HepG2 (cell line): ENCODE results near the gene LAPTM4A. TPM values are rescaled to one million over a fixed set of nuclear protein-coding genes. Genes with fewer than 3 reads are reported as not detected.

ENCODE experiments used
- ARID3A ChIP-seq: IDR thresholded peaks from 2 replicates; pipeline ENCODE4 v1.6.1; 2012; ENCODE audit warnings: low read depth, low read length, improper control_type of control experiment
- DNMT3B ChIP-seq: conservative IDR thresholded peaks from 2 replicates; pipeline ENCODE4 v1.6.1; 2016; ENCODE audit warnings: missing biosample characterization, control low read depth
- FOSL2 ChIP-seq: sonication (generic); formaldehyde crosslinking; IDR thresholded peaks from 2 replicates; pipeline ENCODE4 v1.4.0; 2020; ENCODE audit warnings: missing genetic modification reagents
- FOXA3 ChIP-seq: IDR thresholded peaks from 2 replicates; pipeline ENCODE4 v1.6.1; 2016; ENCODE audit warnings: missing genetic modification reagents, missing compliant biosample characterization
- FOXJ3 ChIP-seq: sonication (generic); formaldehyde crosslinking; IDR thresholded peaks from 2 replicates; pipeline ENCODE4 v1.4.0; 2020; ENCODE audit warnings: missing genetic modification reagents, mild to moderate bottlenecking, borderline replicate concordance
- FOXK2 ChIP-seq: fragments of 450-650 bp; IDR thresholded peaks from 2 replicates; pipeline ENCODE4 v1.6.1; 2016
- FOXP1 ChIP-seq, 2 experiments: fragments of 450-650 bp in 1 of 2; IDR thresholded peaks; 2 replicates each; pipeline ENCODE4 v1.6.1; 2017 to 2018; ENCODE audit warnings: antibody characterized with exemption in 1 of 2
- GATAD2A ChIP-seq: IDR thresholded peaks from 2 replicates; pipeline ENCODE4 v1.6.1; 2016
- GFI1 ChIP-seq: sonication (generic); formaldehyde crosslinking; IDR thresholded peaks from 2 replicates; pipeline ENCODE4 v1.5.0; 2020; ENCODE audit warnings: missing genetic modification reagents, mild to moderate bottlenecking, borderline replicate concordance
- HDAC2 ChIP-seq: sonication (generic); formaldehyde crosslinking; IDR thresholded peaks from 2 replicates; pipeline ENCODE4 v1.4.0; 2020; ENCODE audit warnings: missing genetic modification reagents
- NFE2 ChIP-seq: sonication (generic); formaldehyde crosslinking; IDR thresholded peaks from 2 replicates; pipeline ENCODE4 v1.4.0; 2020; ENCODE audit warnings: missing genetic modification reagents
- NKX3-1 ChIP-seq: sonication (generic); formaldehyde crosslinking; IDR thresholded peaks from 2 replicates; pipeline ENCODE4 v1.5.0; 2020; ENCODE audit warnings: missing genetic modification reagents
- NONO ChIP-seq, 2 experiments: fragments of 450-650 bp in 1 of 2; sonication (generic) in 1 of 2; formaldehyde crosslinking in 1 of 2; IDR thresholded peaks in 1 of 2; conservative IDR thresholded peaks in 1 of 2; 2 replicates each; pipeline versions ENCODE4 v1.6.1 to v1.8.0; 2017 to 2022; ENCODE audit warnings: mild to moderate bottlenecking in 1 of 2, missing genetic modification reagents in 1 of 2, moderate library complexity in 1 of 2
- NR2C2 ChIP-seq: sonication (generic); formaldehyde crosslinking; IDR thresholded peaks from 2 replicates; pipeline ENCODE4 v1.4.0; 2020; ENCODE audit warnings: missing genetic modification reagents, mild to moderate bottlenecking, moderate library complexity, borderline replicate concordance
- POGZ ChIP-seq: sonication (generic); formaldehyde crosslinking; IDR thresholded peaks from 2 replicates; pipeline ENCODE4 v1.4.0; 2020; ENCODE audit warnings: mild to moderate bottlenecking, missing genetic modification reagents
- TEAD3 ChIP-seq: optimal IDR thresholded peaks from 2 replicates; pipeline ENCODE3; 2016; ENCODE audit warnings: borderline replicate concordance
- TRIM22 ChIP-seq: fragments of 450-650 bp; IDR thresholded peaks from 2 replicates; pipeline ENCODE4 v1.6.1; 2017
- ZBTB20 ChIP-seq: sonication (generic); formaldehyde crosslinking; IDR thresholded peaks from 2 replicates; pipeline ENCODE4 v1.8.1; 2023; ENCODE audit warnings: missing genetic modification reagents, low read depth, mild to moderate bottlenecking, borderline replicate concordance
- ZBTB38 ChIP-seq: sonication (generic); formaldehyde crosslinking; IDR thresholded peaks from 2 replicates; pipeline ENCODE4 v1.5.1; 2020; ENCODE audit warnings: mild to moderate bottlenecking, missing genetic modification reagents
- ZBTB8A ChIP-seq: sonication (generic); formaldehyde crosslinking; IDR thresholded peaks from 2 replicates; pipeline ENCODE4 v1.4.0; 2020; ENCODE audit warnings: mild to moderate bottlenecking, low read depth, missing genetic modification reagents, borderline replicate concordance
- ZNF614 ChIP-seq: IDR thresholded peaks from 2 replicates; pipeline ENCODE4 v1.6.1; 2018; ENCODE audit warnings: missing biosample characterization, missing genetic modification reagents, inconsistent platforms, borderline replicate concordance
- ZNF639 ChIP-seq: conservative IDR thresholded peaks from 2 replicates; pipeline ENCODE4 v1.6.1; 2018; ENCODE audit warnings: missing genetic modification reagents
- polyA plus RNA-seq, 8 experiments: library from polyadenylated mRNA; depleted of rRNA in 3 of 8; stranded (reverse) in 7 of 8; unstranded in 1 of 8; fragments of >200 nt; fragmentation: Illumina TruSeq in 4 of 8; extraction: Trizol in 4 of 8; gene quantifications; 2 replicates each; pipeline versions ENCODE4 v1.2.1 to v1.2.3, GENCODE V29; 2011 to 2016; ENCODE audit warnings: low read depth in 4 of 8, missing spikeins in 1 of 8, mixed read lengths in 1 of 8; ENCODE audit not compliant: insufficient read depth in 1 of 8
- total RNA-seq, 5 experiments: library from RNA; depleted of rRNA; stranded (reverse); fragments of >200 nt; fragmentation: Illumina TruSeq; extraction: Trizol; gene quantifications; 2 replicates each; pipeline ENCODE4 v1.2.3, GENCODE V29; 2016; ENCODE audit warnings: low read depth in 1 of 5
- TF ChIP-seq, protein P1 (sequence below): IDR thresholded peaks from 2 replicates; pipeline ENCODE4 v1.6.1; 2018; ENCODE audit warnings: missing genetic modification reagents, mild to moderate bottlenecking, missing compliant biosample characterization
- TF ChIP-seq, protein P2 (sequence below): sonication (generic); formaldehyde crosslinking; IDR thresholded peaks from 2 replicates; pipeline ENCODE4 v1.8.1; 2023; ENCODE audit warnings: mild to moderate bottlenecking, missing genetic modification reagents

Gene LAPTM4A
- total and polyA plus RNA-seq, 2 of the 13 experiments (the other 11 are each of a cell fraction or from before 2014, with no cell fraction given): 116 to 558 TPM

DNA sequence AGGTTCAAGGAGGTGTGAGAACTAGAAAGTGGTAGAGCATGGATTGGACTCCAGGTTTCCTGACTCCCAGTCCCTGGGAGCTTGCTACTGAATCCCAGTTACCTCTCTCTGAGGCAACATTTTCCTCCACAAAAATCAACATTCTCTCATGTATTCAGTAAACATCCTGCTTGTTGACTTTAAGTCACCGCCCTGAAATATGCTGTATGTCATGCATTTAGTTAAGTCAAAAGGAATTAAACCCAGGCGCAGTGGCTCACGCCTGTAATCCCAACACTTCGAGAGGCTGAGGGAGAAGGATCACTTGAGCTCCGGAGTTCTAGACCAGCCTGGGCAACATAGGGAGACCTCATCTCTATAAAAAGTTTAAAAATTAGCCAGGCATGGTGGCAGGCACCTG is 42.7 kb downstream of the LAPTM4A start (continued):
- peak; percentile 99 for TF ChIP-seq FOXA3
- no peak for TF ChIP-seq ZBTB20
- TF ChIP-seq ZBTB38 (CRISPR knock-in tag): 0 out of 2 replicates have a peak, but pooled peaks have one; percentile 16
- TF ChIP-seq ARID3A: peak; percentile 76; the same call in 1 of the 2 replicates
- TF ChIP-seq, protein P1, sequence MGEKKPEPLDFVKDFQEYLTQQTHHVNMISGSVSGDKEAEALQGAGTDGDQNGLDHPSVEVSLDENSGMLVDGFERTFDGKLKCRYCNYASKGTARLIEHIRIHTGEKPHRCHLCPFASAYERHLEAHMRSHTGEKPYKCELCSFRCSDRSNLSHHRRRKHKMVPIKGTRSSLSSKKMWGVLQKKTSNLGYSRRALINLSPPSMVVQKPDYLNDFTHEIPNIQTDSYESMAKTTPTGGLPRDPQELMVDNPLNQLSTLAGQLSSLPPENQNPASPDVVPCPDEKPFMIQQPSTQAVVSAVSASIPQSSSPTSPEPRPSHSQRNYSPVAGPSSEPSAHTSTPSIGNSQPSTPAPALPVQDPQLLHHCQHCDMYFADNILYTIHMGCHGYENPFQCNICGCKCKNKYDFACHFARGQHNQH (CRISPR knock-in tag): peak; percentile 79
- TF ChIP-seq FOXP1 (IDR thresholded peaks at IDR 0.05): peak; percentile 83
- peak; percentile 96 for TF ChIP-seq FOXP1 (CRISPR knock-in tag; IDR thresholded peaks at IDR 0.05)
- TF ChIP-seq NKX3-1: no peak
- TF ChIP-seq TEAD3 (CRISPR knock-in tag): peak; percentile 67
- TF ChIP-seq HDAC2: peak; percentile 79
- TF ChIP-seq FOXK2: peak; percentile 51; the same call in 1 of the 2 replicates
- TF ChIP-seq POGZ: peak; percentile 26; the same call in 1 of the 2 replicates
- TF ChIP-seq TRIM22: no peak
- TF ChIP-seq DNMT3B (CRISPR knock-in tag): 0 out of 2 replicates have a peak, but pooled peaks have one; percentile 60
- TF ChIP-seq NFE2 (CRISPR knock-in tag): no peak
- TF ChIP-seq, protein P2, sequence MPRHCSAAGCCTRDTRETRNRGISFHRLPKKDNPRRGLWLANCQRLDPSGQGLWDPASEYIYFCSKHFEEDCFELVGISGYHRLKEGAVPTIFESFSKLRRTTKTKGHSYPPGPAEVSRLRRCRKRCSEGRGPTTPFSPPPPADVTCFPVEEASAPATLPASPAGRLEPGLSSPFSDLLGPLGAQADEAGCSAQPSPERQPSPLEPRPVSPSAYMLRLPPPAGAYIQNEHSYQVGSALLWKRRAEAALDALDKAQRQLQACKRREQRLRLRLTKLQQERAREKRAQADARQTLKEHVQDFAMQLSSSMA: no peak
- TF ChIP-seq GATAD2A (CRISPR knock-in tag): peak; percentile 95
- peak; percentile 53; the same call in 1 of the 2 replicates for TF ChIP-seq ZNF614
- TF ChIP-seq ZBTB8A (CRISPR knock-in tag): no peak
- peak; percentile 47; the same call in 1 of the 2 replicates for TF ChIP-seq GFI1
- peak; percentile 70 for TF ChIP-seq FOSL2 (CRISPR knock-in tag)
- TF ChIP-seq NONO (IDR thresholded peaks at IDR 0.05): no peak
- TF ChIP-seq NONO (CRISPR knock-in tag; conservative IDR thresholded peaks at IDR 0.05): no peak
- TF ChIP-seq FOXJ3 (CRISPR knock-in tag): peak; percentile 75; the same call in 1 of the 2 replicates
- TF ChIP-seq ZNF639 (CRISPR knock-in tag): no peak
- TF ChIP-seq NR2C2 (CRISPR knock-in tag): no peak
